ENCODE measurements around the gene ATP8A2. TPM values are rescaled to one million over a fixed set of nuclear protein-coding genes. Genes with fewer than 3 reads are reported as not detected.

ATP8A2 gene
- polyA plus RNA-seq, 3 donors, result not detected

DNA sequence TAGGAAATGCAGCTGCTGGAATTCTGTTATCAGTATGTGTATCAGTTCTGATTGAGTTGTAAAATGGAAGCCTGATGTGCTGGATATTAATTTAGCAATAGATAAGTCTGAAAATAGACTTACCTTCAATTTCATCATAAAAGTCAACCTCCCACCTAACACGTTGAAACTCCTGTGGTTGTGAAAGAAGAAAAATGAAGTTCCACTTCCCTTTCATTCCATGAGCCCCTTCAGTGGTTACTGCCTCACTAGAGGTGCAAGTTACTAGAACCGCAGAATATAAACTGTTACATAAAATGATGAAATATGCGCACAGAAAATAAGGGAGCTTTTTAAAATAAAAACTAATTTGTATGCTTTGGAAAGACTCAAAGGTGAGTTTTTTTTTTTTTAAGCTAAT is 430.8 kb downstream of the ATP8A2 start:
- Histone ChIP-seq H3K27ac (ENCODE audit: low read depth in 1 of 2, low read length in 2 of 2) (no peak overlapping the region), H3K27me3 (ENCODE audit: control insufficient read depth in 2 of 2, insufficient read depth in 2 of 2, low read length in 2 of 2) (no peaks in the 10 kb centered on the region), H3K4me1 (ENCODE audit: control insufficient read depth in 1 of 2, insufficient read depth in 2 of 2, low read length in 2 of 2) (no peaks in the 10 kb centered on the region), H3K4me2 (replicated peaks; ENCODE audit: extremely low read depth, low read length, poor library complexity, severe bottlenecking) (no peak overlapping the region), H3K4me3 (replicated peaks in 1 of 3; ENCODE audit: low read depth in 2 of 3, low read length in 3 of 3) (no peak overlapping the region), H4K20me1 (ENCODE audit: insufficient read depth, low read length) (no peaks in the 10 kb centered on the region), H3K79me2 (ENCODE audit: insufficient read depth, low read length) (no peaks in the 10 kb centered on the region), H3K9me3 (replicated peaks in 1 of 2; ENCODE audit: control insufficient read depth in 1 of 2, insufficient read depth in 1 of 2, low read length in 2 of 2) (peaks cover 0 to 4% of the 10 kb centered on the region in 2 donors), H3K9ac (ENCODE audit: insufficient read depth, low read length, poor library complexity, severe bottlenecking) (no peak overlapping the region), H2AFZ (ENCODE audit: insufficient read depth, low read depth, low read length, poor library complexity, severe bottlenecking) (no peak overlapping the region), H3K36me3 (replicated peaks in 1 of 2; ENCODE audit: control insufficient read depth in 1 of 2, insufficient read depth in 2 of 2, low read length in 2 of 2) (no peaks in the 10 kb centered on the region)
- intact Hi-C loops (cut with micrococcal nuclease), result no loop called here
- Mint-ChIP-seq H3K27ac (no peak overlapping the region), H3K36me3 (no peaks in the 10 kb centered on the region), H3K9me3 (peaks cover 0 to 10% (median 4%) of the 10 kb centered on the region in 7 donors), H3K4me1 (no peaks in the 10 kb centered on the region), H3K4me3 (no peak overlapping the region), H3K27me3 (ENCODE audit: low read depth in 3 of 3) (peaks cover 0 to 4% (median 3%) of the 10 kb centered on the region in 3 donors)
- no peak for DNase-seq
- 20% methylated on average over 1 of the region's 3 CpGs for WGBS (ENCODE audit: insufficient coverage)
- TF ChIP-seq CTCF (IDR thresholded peaks at IDR 0.05), result no peak

- H3K4me3 ChIP-seq (replicated peaks in 1 of 3; ENCODE audit: low read depth in 2 of 3, low read length in 3 of 3), result no peak overlapping the region
- H3K4me1 ChIP-seq (ENCODE audit: control insufficient read depth in 1 of 2, insufficient read depth in 2 of 2, low read length in 2 of 2), result no peaks in the 10 kb centered on the region
- no peaks in the 10 kb centered on the region for H3K36me3 Mint-ChIP-seq
- H3K9me3 Mint-ChIP-seq, result peaks cover 0 to 10% (median 4%) of the 10 kb centered on the region in 7 donors
- peaks cover 0 to 4% of the 10 kb centered on the region in 2 donors for H3K9me3 ChIP-seq (replicated peaks in 1 of 2; ENCODE audit: control insufficient read depth in 1 of 2, insufficient read depth in 1 of 2, low read length in 2 of 2)
- DNase-seq, result no peak
- H3K27me3 ChIP-seq (ENCODE audit: control insufficient read depth in 2 of 2, insufficient read depth in 2 of 2, low read length in 2 of 2), result no peaks in the 10 kb centered on the region
- no peak overlapping the region for H3K9ac ChIP-seq (ENCODE audit: insufficient read depth, low read length, poor library complexity, severe bottlenecking)
- intact Hi-C loops (cut with micrococcal nuclease), result no loop called here
- H2AFZ ChIP-seq (ENCODE audit: insufficient read depth, low read depth, low read length, poor library complexity, severe bottlenecking), result no peak overlapping the region
- no peaks in the 10 kb centered on the region for H3K79me2 ChIP-seq (ENCODE audit: insufficient read depth, low read length)
- TF ChIP-seq CTCF (IDR thresholded peaks at IDR 0.05), result no peak
- H3K4me3 Mint-ChIP-seq, result no peak overlapping the region
- no peak overlapping the region for H3K27ac ChIP-seq (ENCODE audit: low read depth in 1 of 2, low read length in 2 of 2)
- H3K27me3 Mint-ChIP-seq (ENCODE audit: low read depth in 3 of 3), result peaks cover 0 to 4% (median 3%) of the 10 kb centered on the region in 3 donors
- no peak overlapping the region for H3K4me2 ChIP-seq (replicated peaks; ENCODE audit: extremely low read depth, low read length, poor library complexity, severe bottlenecking)
- no CpG with 5 or more reads among the region's 3 CpGs for WGBS (ENCODE audit: insufficient coverage)
- H3K27ac Mint-ChIP-seq, result no peak overlapping the region
- H3K4me1 Mint-ChIP-seq, result no peaks in the 10 kb centered on the region
- no peaks in the 10 kb centered on the region for H4K20me1 ChIP-seq (ENCODE audit: insufficient read depth, low read length)
- H3K36me3 ChIP-seq (replicated peaks in 1 of 2; ENCODE audit: control insufficient read depth in 1 of 2, insufficient read depth in 2 of 2, low read length in 2 of 2), result no peaks in the 10 kb centered on the region
Observed at GRCh38 chr13:25803641-25804040, 431.9 kb downstream of the ATP8A2 start.

All from CD14-positive monocyte (primary cell).